H9 (cell line): Measurements from ENCODE around the gene SERPINB10. TPM values are rescaled to one million over a fixed set of nuclear protein-coding genes. Genes with fewer than 3 reads are reported as not detected.

Source experiments
- DNase-seq: peaks from one replicate; pipeline ENCODE4 v3.0.0-alpha.2; 2017
- H2AFZ ChIP-seq: one replicate; pipeline ENCODE4 v1.6.1; 2013; ENCODE audit warnings: mild to moderate bottlenecking, low read length, control low read depth, moderate library complexity
- H2AK5ac ChIP-seq: 2 replicates; pipeline ENCODE4 v1.6.1; 2013; ENCODE audit warnings: low read length, control low read depth, mixed read lengths; ENCODE audit not compliant: insufficient read length
- H2BK120ac ChIP-seq: one replicate; pipeline ENCODE4 v1.6.1; 2013; ENCODE audit warnings: low read depth, mild to moderate bottlenecking, low read length, control low read depth, inconsistent platforms; ENCODE audit not compliant: poor library complexity, severe bottlenecking
- H2BK12ac ChIP-seq: 2 replicates; pipeline ENCODE4 v1.6.1; 2013; ENCODE audit warnings: low read length, control low read depth, mixed read lengths, low read depth; ENCODE audit not compliant: insufficient read length
- H2BK15ac ChIP-seq: 2 replicates; pipeline ENCODE4 v1.6.1; 2013; ENCODE audit warnings: low read depth, low read length, control low read depth
- H2BK20ac ChIP-seq: one replicate; pipeline ENCODE4 v1.6.1; 2013; ENCODE audit warnings: low read depth, mild to moderate bottlenecking, low read length, control low read depth, inconsistent platforms; ENCODE audit not compliant: poor library complexity, severe bottlenecking
- H2BK5ac ChIP-seq: 2 replicates; pipeline ENCODE4 v1.6.1; 2013; ENCODE audit warnings: low read length, control low read depth, mixed read lengths; ENCODE audit not compliant: insufficient read length
- H3K14ac ChIP-seq: 2 replicates; pipeline ENCODE4 v1.6.1; 2013; ENCODE audit warnings: low read length, control low read depth; ENCODE audit not compliant: insufficient read depth
- H3K18ac ChIP-seq: 2 replicates; pipeline ENCODE4 v1.6.1; 2013; ENCODE audit warnings: low read depth, mild to moderate bottlenecking, mixed read lengths, low read length, control low read depth; ENCODE audit not compliant: insufficient read length
- H3K23ac ChIP-seq: 2 replicates; pipeline ENCODE4 v1.6.1; 2013; ENCODE audit warnings: low read length, control low read depth, mixed read lengths, low read depth; ENCODE audit not compliant: insufficient read length
- H3K23me2 ChIP-seq: 2 replicates; pipeline ENCODE4 v1.6.1; 2013; ENCODE audit warnings: low read depth, mild to moderate bottlenecking, mixed read lengths, low read length, control low read depth; ENCODE audit not compliant: insufficient read length, poor library complexity, severe bottlenecking
- H3K27ac ChIP-seq: 2 replicates; pipeline ENCODE4 v1.5.1; 2013; ENCODE audit warnings: low read length, control low read depth, mixed read lengths, low read depth; ENCODE audit not compliant: insufficient read length
- H3K27me3 ChIP-seq: 2 replicates; pipeline ENCODE4 v1.6.1; 2013; ENCODE audit warnings: low read length, control low read depth, inconsistent platforms; ENCODE audit not compliant: insufficient read depth
- H3K4ac ChIP-seq: 2 replicates; pipeline ENCODE4 v1.6.1; 2013; ENCODE audit warnings: low read depth, mild to moderate bottlenecking, control low read depth, inconsistent platforms, low read length, moderate library complexity
- H3K4me1 ChIP-seq: 2 replicates; pipeline ENCODE4 v1.6.1; 2013; ENCODE audit warnings: low read length, control low read depth, inconsistent platforms; ENCODE audit not compliant: insufficient read depth
- H3K4me2 ChIP-seq: 2 replicates; pipeline ENCODE4 v1.6.1; 2013; ENCODE audit warnings: low read length, control low read depth, mixed read lengths; ENCODE audit not compliant: insufficient read length, insufficient read depth
- H3K56ac ChIP-seq: 2 replicates; pipeline ENCODE4 v1.6.1; 2013; ENCODE audit warnings: low read depth, mild to moderate bottlenecking, mixed read lengths, low read length, control low read depth; ENCODE audit not compliant: insufficient read length
- H3K79me1 ChIP-seq: 2 replicates; pipeline ENCODE4 v1.6.1; 2013; ENCODE audit warnings: low read depth, mild to moderate bottlenecking, moderate library complexity, low read length, control low read depth, inconsistent platforms; ENCODE audit not compliant: insufficient read depth, poor library complexity, severe bottlenecking
- H3K79me2 ChIP-seq: 2 replicates; pipeline ENCODE4 v1.6.1; 2013; ENCODE audit warnings: low read length, control low read depth, inconsistent platforms; ENCODE audit not compliant: insufficient read depth
- H3K9ac ChIP-seq: 2 replicates; pipeline ENCODE4 v1.6.1; 2013; ENCODE audit warnings: low read length, control low read depth, mixed read lengths; ENCODE audit not compliant: insufficient read length; ENCODE audit errors: extremely low read depth
- H3K9me3 ChIP-seq: one replicate; pipeline ENCODE4 v1.6.1; 2013; ENCODE audit warnings: low read depth, low read length, inconsistent platforms; ENCODE audit not compliant: control insufficient read depth
- H3T11ph ChIP-seq: one replicate; pipeline ENCODE4 v1.6.1; 2013; ENCODE audit warnings: mild to moderate bottlenecking, low read length, control low read depth, inconsistent platforms
- H4K20me1 ChIP-seq: one replicate; pipeline ENCODE4 v1.6.1; 2013; ENCODE audit not compliant: control insufficient read depth, insufficient read length, insufficient read depth
- H4K5ac ChIP-seq: 2 replicates; pipeline ENCODE4 v1.6.1; 2013; ENCODE audit warnings: low read depth, mild to moderate bottlenecking, mixed read lengths, low read length, control low read depth; ENCODE audit not compliant: insufficient read length
- H4K8ac ChIP-seq: replicated peaks from 2 replicates; pipeline ENCODE4 v1.6.1; 2013; ENCODE audit warnings: low read length, control low read depth, mixed read lengths, low read depth; ENCODE audit not compliant: insufficient read length
- H4K91ac ChIP-seq: 2 replicates; pipeline ENCODE4 v1.6.1; 2013; ENCODE audit warnings: low read depth, mild to moderate bottlenecking, moderate library complexity, mixed read lengths, low read length, control low read depth; ENCODE audit not compliant: insufficient read length
- H3K27ac Mint-ChIP-seq, 3 experiments: 2 replicates in 2 of 3; 3 replicates in 1 of 3; pipeline ENCODE4 v1.8.0; 2020 to 2021; ENCODE audit warnings: mixed read lengths in 3 of 3, mild to moderate bottlenecking in 1 of 3, moderate library complexity in 1 of 3
- H3K27me3 Mint-ChIP-seq: 2 replicates; pipeline ENCODE4 v1.8.0; 2021; ENCODE audit warnings: low read depth, mild to moderate bottlenecking, moderate library complexity, mixed read lengths
- H3K36me3 Mint-ChIP-seq, 3 experiments: 2 replicates in 2 of 3; 3 replicates in 1 of 3; pipeline ENCODE4 v1.8.0; 2020 to 2021; ENCODE audit warnings: low read depth in 3 of 3, mixed read lengths in 3 of 3; ENCODE audit not compliant: insufficient read depth in 1 of 3
- H3K4me1 Mint-ChIP-seq, 2 experiments: 2 replicates each; pipeline ENCODE4 v1.8.0; 2020; ENCODE audit warnings: mixed read lengths in 2 of 2
- H3K4me3 Mint-ChIP-seq, 2 experiments: 2 replicates in 1 of 2; 3 replicates in 1 of 2; pipeline ENCODE4 v1.8.0; 2020 to 2021; ENCODE audit warnings: mild to moderate bottlenecking in 2 of 2, mixed read lengths in 2 of 2, moderate library complexity in 1 of 2
- H3K9me3 Mint-ChIP-seq, 2 experiments: 2 replicates in 1 of 2; 3 replicates in 1 of 2; pipeline ENCODE4 v1.8.0; 2020; ENCODE audit warnings: mild to moderate bottlenecking in 2 of 2, mixed read lengths in 2 of 2, moderate library complexity in 1 of 2
- WGBS: extraction: QIAGEN DNeasy Blood & Tissue Kit; methylation state at CpG from one replicate; pipeline ENCODE4 v1.1.7; 2013; ENCODE audit warnings: missing lambda C conversion rate, low lambda C conversion rate, mixed read lengths; ENCODE audit not compliant: insufficient read length; ENCODE audit errors: extremely low coverage; 5-methylcytosine and 5-hydroxymethylcytosine counted together
- total RNA-seq: library from RNA; stranded (reverse); gene quantifications from 2 replicates; pipeline ENCODE4 v1.2.1, GENCODE V29; 2021
- TF ChIP-seq, protein P1 (sequence below): fragments of 200-600 bp; sonication (generic); conservative IDR thresholded peaks from 3 replicates; pipeline ENCODE4 v1.8.0; 2021; ENCODE audit warnings: antibody characterized with exemption, mild to moderate bottlenecking

Gene SERPINB10
- total RNA-seq, 1 experiment from 2014 or later, result not detected

DNA sequence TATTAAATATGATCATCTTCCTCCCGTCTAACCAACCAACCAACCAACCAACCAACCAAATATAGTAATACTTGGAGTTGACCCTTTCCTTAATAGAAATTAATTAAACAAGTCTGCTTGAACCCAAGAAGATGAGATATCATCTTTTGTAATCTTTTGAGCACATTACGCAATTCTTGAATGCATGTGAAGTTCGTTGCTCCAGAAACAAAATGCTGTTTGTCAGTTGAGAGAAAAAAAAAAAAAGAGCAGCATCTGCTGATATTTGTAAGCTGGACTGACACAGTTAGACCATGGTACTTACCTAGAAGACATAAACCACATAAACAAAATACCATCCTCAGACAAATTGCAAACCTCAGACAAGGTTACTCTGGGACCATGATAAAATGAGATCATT lies 29.4 kb upstream of the SERPINB10 start:
- H3K79me1 ChIP-seq, result no peaks in the 10 kb centered on the region
- no peak for DNase-seq
- TF ChIP-seq, protein P1, sequence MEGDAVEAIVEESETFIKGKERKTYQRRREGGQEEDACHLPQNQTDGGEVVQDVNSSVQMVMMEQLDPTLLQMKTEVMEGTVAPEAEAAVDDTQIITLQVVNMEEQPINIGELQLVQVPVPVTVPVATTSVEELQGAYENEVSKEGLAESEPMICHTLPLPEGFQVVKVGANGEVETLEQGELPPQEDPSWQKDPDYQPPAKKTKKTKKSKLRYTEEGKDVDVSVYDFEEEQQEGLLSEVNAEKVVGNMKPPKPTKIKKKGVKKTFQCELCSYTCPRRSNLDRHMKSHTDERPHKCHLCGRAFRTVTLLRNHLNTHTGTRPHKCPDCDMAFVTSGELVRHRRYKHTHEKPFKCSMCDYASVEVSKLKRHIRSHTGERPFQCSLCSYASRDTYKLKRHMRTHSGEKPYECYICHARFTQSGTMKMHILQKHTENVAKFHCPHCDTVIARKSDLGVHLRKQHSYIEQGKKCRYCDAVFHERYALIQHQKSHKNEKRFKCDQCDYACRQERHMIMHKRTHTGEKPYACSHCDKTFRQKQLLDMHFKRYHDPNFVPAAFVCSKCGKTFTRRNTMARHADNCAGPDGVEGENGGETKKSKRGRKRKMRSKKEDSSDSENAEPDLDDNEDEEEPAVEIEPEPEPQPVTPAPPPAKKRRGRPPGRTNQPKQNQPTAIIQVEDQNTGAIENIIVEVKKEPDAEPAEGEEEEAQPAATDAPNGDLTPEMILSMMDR, result no peak
- H3K9me3 Mint-ChIP-seq, result no peaks in the 10 kb centered on the region
- no CpG with 5 or more reads among the region's 3 CpGs for WGBS
- H3K27me3 ChIP-seq, result no peaks in the 10 kb centered on the region
- no peak overlapping the region for H4K8ac ChIP-seq
- no peak overlapping the region for H3K27ac Mint-ChIP-seq
- H2BK5ac ChIP-seq, result no peak overlapping the region
- no peak overlapping the region for H2AFZ ChIP-seq
- no peak overlapping the region for H3K23ac ChIP-seq
- no peaks in the 10 kb centered on the region for H4K20me1 ChIP-seq
- H3K14ac ChIP-seq, result no peak overlapping the region
- no peaks in the 10 kb centered on the region for H3K4me1 ChIP-seq
- H3K56ac ChIP-seq, result no peak overlapping the region
- H2BK15ac ChIP-seq, result no peak overlapping the region
- H3K4me3 Mint-ChIP-seq, result no peak overlapping the region
- no peak overlapping the region for H3K9ac ChIP-seq
- H3K4ac ChIP-seq, result no peak overlapping the region
- H3K27me3 Mint-ChIP-seq, result no peaks in the 10 kb centered on the region
- no peaks in the 10 kb centered on the region for H3K36me3 Mint-ChIP-seq
- H3K79me2 ChIP-seq, result no peaks in the 10 kb centered on the region
- no peak overlapping the region for H4K91ac ChIP-seq
- no peak overlapping the region for H2BK120ac ChIP-seq
- H2AK5ac ChIP-seq, result no peak overlapping the region
- no peak overlapping the region for H2BK20ac ChIP-seq
- H4K5ac ChIP-seq, result no peak overlapping the region
- H3T11ph ChIP-seq, result no peak overlapping the region
- no peak overlapping the region for H3K18ac ChIP-seq
- H2BK12ac ChIP-seq, result no peak overlapping the region
- H3K9me3 ChIP-seq, result no peaks in the 10 kb centered on the region
- H3K27ac ChIP-seq, result no peak overlapping the region
- H3K4me2 ChIP-seq, result no peak overlapping the region
- no peaks in the 10 kb centered on the region for H3K4me1 Mint-ChIP-seq
- no peaks in the 10 kb centered on the region for H3K23me2 ChIP-seq
